GM12875 (cell line): Measurements from ENCODE around the gene SLC12A7.

Source experiments
- H3K4me3 ChIP-seq: one replicate; pipeline ENCODE4 v1.5.1; 2011; ENCODE audit warnings: low read depth, low read length, control low read depth
- CTCF ChIP-seq: IDR thresholded peaks from 2 replicates; pipeline ENCODE4 v1.5.1; 2011; ENCODE audit warnings: low read depth, mild to moderate bottlenecking, control low read depth, inconsistent platforms, low read length, moderate library complexity, borderline replicate concordance; ENCODE audit not compliant: insufficient read depth

SLC12A7 gene

DNA sequence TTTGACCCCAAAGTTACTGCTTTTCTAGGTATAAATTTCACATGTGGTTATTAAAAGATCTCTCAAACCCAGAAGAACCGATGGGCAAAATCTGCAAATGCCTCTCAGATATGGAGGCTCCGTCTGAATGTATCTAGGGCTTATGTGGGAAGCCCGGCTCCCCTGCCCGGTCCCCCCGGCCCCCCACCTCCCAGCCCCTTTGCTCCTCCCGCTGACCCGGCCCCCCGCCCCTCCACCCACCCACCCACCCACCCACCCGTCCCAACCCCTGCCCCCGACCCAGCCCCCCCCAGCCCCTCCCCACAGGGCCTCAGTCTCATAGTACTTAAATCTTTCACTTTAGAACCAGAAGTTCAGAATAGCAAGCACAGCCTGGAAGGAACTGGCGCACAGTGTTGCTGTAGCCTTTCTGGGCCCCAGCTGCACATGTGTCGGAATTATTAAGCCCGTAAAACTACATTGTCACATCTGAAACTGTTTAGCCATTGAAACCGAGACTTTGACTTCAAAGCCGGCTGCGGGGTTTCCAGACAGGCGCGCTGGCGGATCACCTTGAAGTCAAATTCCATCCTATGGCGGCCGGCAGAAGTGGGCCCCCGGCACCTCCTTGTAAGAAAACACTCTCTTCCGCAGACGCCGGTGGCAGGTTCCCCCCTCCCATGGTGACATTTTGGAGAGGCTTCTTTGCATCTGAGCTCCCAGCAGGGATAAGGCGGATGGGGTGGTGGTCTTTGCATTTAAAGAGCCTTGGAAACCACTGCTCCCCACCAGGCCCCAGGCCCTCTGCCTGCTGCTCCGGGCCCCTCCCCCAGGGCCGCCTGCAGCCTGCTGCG lies 90.5 kb downstream of the SLC12A7 start:
- no peak for TF ChIP-seq CTCF
- H3K4me3 ChIP-seq = no peak overlapping the region

GRCh38 chr5:1020452-1020961 lies 91.4 kb downstream of the SLC12A7 start:
- H3K4me3 ChIP-seq = no peak overlapping the region
- no peak for TF ChIP-seq CTCF

DNA sequence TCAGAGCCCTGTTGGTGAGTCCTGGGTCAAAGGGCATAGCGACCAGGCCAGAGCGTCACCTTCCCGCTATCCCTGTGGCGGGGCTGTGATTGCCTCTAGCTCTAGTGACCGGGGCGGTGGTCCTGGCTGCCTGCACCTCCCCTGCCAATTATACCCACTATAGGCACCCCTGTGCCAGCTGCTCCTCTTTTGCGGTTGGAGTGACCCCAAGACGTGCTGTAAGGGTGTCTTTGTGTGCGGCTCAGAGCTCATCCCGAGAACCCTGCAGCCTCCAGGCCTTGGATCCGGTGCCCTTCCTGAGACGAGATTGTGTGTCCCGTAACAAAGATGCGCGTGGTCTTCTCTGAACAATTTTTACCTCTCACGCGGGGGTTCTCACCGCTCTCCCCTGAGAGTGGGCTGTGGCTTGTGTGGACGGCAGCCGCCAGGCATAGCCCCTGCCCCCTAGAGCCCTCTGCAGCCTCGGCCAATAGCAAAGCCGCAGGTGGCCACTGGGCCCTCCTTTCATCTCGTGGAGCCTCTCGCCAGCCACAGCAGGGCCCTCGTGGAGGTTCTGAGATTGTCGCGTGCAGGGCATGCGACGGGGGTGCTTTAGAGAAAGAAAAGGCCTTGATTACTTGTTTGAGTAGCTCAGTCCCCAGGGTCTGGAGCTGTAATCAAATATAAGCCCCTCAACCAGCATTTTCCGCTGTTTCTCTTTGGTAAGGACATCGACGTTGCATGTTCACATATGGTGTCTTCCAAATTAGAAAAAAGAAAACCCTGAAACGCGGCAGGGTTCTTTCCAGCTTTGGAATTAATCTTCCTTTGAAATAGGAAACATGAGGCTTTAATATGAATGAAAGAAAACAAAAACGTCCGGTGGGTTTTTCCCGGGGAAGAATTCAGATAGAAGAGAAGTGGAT lies 92.6 kb downstream of the SLC12A7 start:
- no peak for TF ChIP-seq CTCF
- no peak overlapping the region for H3K4me3 ChIP-seq

DNA sequence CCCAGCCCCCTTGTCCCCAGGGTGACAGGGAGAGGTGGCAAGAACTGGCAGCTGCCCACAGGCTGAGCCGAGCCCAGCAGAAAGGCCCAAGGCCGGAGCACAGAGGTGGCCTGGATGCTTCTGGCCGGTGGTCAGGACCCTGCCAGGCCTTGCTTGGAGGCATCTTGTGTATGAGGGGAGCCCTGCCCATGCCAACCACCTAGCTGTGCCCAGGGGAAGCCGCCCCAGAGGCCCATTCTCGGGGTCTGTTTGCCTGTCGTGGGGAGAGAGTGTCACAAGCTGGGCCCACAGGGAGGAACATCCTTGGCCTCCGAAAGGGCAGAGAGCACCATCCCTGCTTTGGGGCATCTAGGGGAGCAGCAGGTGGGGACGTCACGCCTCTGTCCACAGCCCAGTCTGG lies 93.3 kb downstream of the SLC12A7 start:
- H3K4me3 ChIP-seq = no peak overlapping the region
- TF ChIP-seq CTCF = no peak

- H3K4me3 ChIP-seq = no peak overlapping the region
- TF ChIP-seq CTCF = no peak
These were observed 94.0 kb downstream of the SLC12A7 start for GRCh38 chr5:1017691-1018455.

GRCh38 chr5:1017056-1017455 lies 94.8 kb downstream of the SLC12A7 start:
- no peak for TF ChIP-seq CTCF
- H3K4me3 ChIP-seq = no peak overlapping the region
